GM12864 (cell line): Measurements from ENCODE around the gene FSTL3.

Source experiments
- DNase-seq: peaks from one replicate; pipeline ENCODE4 v3.0.0-alpha.2; 2011; ENCODE audit warnings: low read depth
- H3K4me3 ChIP-seq: 2 replicates; pipeline ENCODE4 v1.5.1; 2011; ENCODE audit warnings: mild to moderate bottlenecking, low read depth, low read length, control low read depth
- TF ChIP-seq, protein P1 (sequence below): IDR thresholded peaks from 2 replicates; pipeline ENCODE4 v1.5.1; 2011; ENCODE audit warnings: low read depth, mild to moderate bottlenecking, moderate library complexity, low read length, control low read depth, inconsistent platforms; ENCODE audit errors: missing control alignments

The FSTL3 gene

DNA sequence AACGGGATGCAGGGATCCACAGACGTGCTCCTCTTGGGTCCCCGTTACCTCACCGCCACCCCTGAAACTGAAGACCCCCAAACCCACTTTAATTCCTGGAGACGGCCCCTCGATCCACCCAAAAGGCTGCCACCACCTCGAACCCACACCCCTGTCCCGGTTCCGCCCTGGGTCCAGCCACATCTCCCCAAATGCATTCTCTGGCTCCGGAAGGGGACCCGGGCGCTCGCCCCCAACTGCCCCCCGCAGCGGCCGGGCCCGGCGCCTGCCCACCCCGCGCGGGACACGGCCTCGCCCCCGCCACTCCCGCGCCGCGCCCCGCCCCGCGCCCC, 219 bp upstream of the FSTL3 start:
- no peak for DNase-seq
- TF ChIP-seq, protein P1, sequence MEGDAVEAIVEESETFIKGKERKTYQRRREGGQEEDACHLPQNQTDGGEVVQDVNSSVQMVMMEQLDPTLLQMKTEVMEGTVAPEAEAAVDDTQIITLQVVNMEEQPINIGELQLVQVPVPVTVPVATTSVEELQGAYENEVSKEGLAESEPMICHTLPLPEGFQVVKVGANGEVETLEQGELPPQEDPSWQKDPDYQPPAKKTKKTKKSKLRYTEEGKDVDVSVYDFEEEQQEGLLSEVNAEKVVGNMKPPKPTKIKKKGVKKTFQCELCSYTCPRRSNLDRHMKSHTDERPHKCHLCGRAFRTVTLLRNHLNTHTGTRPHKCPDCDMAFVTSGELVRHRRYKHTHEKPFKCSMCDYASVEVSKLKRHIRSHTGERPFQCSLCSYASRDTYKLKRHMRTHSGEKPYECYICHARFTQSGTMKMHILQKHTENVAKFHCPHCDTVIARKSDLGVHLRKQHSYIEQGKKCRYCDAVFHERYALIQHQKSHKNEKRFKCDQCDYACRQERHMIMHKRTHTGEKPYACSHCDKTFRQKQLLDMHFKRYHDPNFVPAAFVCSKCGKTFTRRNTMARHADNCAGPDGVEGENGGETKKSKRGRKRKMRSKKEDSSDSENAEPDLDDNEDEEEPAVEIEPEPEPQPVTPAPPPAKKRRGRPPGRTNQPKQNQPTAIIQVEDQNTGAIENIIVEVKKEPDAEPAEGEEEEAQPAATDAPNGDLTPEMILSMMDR: no peak
- H3K4me3 ChIP-seq: peak overlapping the region; percentile 31

DNA sequence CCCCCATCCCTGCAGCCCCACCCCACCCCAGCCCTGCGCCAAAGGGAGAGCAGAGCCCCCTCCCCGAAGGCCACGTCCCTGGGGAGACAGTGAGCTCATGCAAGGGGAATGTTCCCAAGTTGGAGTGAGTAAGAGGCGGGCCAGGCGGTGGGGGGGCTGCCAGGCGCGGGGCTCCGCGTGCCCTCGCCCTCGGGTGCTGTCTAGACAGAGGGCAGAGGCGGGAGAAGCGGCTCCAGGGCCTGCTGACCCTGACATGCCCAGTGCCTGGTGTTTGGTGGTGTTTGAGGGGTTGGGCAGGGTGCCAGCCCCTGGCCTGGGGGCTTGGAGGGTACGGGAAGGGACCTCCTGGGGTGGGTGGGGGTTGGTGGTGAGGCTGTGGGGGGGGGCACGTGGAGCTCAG, 1.0 kb downstream of the FSTL3 start:
- H3K4me3 ChIP-seq: peak overlapping the region; percentile 33
- DNase-seq: no peak

DNA sequence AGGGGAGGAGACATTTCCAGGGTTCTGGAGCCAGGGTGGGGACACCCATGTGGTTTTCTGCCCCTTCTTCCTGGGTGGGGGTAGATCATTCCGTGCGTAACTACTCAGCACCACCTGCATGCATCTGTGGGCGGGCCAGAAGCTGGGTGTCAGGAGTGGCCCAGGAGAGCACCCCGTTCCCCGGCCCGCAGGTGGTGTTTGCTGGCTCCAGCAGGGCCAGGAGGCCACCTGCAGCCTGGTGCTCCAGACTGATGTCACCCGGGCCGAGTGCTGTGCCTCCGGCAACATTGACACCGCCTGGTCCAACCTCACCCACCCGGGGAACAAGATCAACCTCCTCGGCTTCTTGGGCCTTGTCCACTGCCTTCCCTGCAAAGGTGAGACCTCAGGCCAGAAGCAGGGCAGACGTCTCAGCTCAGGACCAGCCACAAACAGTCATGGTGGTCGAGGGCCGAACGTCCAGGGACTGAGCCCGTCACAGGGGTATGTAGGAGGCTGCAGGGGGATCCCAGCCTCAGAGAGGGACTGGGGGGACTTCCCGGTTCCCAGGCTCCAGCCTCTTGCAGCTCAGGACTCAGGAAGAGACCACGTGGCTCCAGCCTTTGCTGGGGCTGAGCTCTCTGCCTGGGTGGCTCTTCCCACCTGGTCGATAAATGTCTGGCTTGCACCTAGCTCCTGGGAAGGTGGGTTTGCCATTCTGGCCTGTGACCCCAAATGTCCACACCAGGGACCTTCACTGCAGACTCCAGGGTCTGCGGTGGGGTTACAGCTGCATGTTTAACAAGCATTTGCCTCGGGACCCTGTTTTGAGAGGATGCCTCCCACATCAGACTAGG, 1.6 kb downstream of the FSTL3 start:
- H3K4me3 ChIP-seq: peak overlapping the region; percentile 37
- DNase-seq: no peak
- TF ChIP-seq, protein P1: no peak

More for the DNA sequence above, 1.0 kb downstream of the FSTL3 start:
- TF ChIP-seq, protein P1: no peak

DNA sequence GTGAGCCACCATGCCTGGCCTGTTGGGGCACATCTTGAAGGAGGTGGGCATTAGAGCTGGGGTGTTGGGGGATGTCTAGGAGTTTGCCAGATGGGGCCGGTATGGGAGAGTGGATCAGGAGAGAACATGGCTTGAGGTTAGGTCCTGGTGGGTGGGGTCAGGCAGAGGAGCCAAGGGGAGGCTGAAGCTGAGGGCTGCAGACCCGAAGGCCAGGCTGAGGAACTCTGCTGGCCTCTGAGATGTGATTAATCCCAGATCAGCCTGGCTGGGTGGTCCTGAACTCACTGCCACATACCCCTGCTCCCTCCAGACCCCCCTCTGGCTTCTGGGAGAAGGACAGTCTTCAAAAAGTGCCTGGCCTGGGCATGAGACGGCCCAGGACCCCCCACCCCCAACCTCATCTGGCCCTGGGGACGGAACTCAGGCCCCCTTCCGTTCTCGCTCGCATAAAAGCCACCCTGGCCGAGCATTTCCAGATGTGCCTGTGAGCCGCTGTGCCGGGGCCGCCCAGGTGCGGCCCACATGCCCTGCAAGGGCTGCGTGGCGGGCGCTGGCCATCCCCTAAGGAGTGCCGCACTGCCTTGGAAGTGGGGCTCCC, 2.7 kb downstream of the FSTL3 start:
- TF ChIP-seq, protein P1: no peak
- DNase-seq: no peak
- peak overlapping the region; percentile 79 for H3K4me3 ChIP-seq

DNA sequence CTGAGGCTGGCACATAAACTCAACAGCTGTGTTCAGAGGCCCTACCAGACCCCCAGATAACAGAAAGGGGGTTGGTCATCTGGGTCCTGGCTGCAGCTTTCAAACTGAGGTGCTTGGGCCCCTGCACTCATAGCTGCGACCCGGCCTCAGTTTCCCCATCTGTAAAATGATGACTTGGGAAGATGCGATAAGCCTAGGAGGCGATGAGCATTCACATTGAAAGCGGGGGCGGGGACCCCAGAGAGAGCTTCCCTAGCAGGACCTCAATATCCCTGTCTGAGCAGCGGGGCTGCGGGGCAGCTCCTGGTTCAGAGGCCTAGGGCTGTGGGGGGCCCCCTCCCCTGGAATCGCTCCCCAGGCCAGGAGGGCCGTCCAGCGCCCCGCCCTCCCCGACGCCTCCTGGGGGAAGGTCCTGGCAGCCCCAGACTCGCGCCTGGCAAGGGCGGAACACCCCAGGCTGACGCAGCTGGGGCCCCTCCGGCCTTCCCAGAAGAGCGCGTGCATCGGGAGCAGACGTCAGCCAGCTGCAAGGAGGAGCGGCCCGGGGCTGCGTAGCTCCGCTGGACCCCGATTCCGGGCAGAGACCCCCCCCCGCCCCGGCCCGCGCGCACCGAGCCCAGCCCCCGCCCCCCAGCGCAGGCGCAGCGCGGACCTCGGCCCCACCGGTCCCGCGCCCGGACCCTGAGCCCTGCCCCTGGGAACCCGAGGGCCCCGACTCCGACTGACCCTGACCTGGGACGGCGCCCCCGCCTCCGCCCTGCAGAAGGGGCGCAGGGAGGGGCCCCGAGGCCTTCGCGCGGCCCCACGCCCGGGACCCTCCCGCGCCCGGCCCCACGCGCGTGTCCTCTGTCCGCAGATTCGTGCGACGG, 3.5 kb downstream of the FSTL3 start:
- TF ChIP-seq, protein P1: no peak
- DNase-seq: no peak

DNA sequence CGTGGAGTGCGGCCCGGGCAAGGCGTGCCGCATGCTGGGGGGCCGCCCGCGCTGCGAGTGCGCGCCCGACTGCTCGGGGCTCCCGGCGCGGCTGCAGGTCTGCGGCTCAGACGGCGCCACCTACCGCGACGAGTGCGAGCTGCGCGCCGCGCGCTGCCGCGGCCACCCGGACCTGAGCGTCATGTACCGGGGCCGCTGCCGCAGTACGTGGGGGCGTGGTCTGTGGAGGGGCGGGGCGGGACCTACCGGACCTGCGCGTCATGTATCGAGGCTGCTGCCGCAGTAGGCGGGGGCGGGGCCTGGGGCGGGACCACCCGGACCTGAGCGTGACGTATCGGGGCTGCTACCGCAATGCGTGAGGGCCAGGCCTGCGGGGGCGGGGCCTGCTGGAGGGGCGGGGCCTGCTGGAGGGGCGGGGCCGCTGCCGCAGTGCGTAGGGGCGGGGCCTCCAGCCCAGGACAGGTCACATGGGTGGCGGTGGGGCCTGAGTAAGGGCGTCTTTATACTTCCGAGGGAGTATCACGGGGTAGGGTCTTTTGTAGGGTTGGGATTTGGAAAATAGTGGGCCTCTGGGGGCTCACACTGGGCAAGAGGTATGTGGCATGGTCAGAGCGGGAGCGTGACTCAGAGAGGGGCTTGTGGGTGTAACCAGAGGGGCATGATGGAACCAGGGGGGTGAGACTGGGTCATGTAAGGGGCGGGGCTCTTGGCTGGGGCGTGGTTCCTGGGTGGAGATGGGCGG, 4.3 kb downstream of the FSTL3 start:
- TF ChIP-seq, protein P1: peak; percentile 34
- H3K4me3 ChIP-seq: peak overlapping the region; percentile 79
- peak; percentile 89 for DNase-seq

More for the DNA sequence above, 3.5 kb downstream of the FSTL3 start:
- peak overlapping the region; percentile 79 for H3K4me3 ChIP-seq
